Measurements from ENCODE around the gene CCNT1.

GRCh38 chr12:48694038-48694437, 22.5 kb downstream of the CCNT1 start:
- no peak for TF ChIP-seq CTCF (IDR thresholded peaks at IDR 0.05)
- no peak for TF ChIP-seq POLR2A (IDR thresholded peaks at IDR 0.05)
